ENCODE data around the gene CNTN3.

DNA sequence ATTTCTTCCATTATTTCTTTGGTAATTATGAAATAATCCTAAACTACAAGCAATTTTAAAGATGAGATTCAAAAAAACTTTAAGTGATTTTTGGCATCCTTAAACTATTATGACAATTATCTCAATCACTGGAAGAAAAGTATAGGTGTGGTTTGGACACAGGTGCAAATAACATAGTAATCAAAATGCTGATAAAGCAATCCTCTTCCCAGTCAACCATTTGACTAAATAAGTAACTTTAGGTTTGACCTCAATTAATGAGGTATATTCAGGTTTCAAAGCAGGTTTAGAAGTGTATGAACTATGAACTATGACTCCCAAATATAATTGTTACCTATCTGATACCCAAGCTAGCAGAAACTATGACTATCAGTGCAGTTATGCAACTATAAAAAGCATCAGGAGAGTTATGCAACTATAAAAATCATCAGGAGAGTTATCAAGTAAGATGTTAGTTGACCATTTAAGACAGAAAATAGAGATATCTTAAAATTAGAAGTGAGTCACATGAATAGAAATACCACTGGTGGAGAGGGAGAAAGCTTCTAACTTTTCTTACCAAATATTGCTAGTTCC lies 8.9 kb upstream of the CNTN3 start:
- TF ChIP-seq, protein P1, sequence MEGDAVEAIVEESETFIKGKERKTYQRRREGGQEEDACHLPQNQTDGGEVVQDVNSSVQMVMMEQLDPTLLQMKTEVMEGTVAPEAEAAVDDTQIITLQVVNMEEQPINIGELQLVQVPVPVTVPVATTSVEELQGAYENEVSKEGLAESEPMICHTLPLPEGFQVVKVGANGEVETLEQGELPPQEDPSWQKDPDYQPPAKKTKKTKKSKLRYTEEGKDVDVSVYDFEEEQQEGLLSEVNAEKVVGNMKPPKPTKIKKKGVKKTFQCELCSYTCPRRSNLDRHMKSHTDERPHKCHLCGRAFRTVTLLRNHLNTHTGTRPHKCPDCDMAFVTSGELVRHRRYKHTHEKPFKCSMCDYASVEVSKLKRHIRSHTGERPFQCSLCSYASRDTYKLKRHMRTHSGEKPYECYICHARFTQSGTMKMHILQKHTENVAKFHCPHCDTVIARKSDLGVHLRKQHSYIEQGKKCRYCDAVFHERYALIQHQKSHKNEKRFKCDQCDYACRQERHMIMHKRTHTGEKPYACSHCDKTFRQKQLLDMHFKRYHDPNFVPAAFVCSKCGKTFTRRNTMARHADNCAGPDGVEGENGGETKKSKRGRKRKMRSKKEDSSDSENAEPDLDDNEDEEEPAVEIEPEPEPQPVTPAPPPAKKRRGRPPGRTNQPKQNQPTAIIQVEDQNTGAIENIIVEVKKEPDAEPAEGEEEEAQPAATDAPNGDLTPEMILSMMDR (IDR thresholded peaks at IDR 0.05), result no peak
- TF ChIP-seq EP300 (IDR thresholded peaks at IDR 0.05) (no peak), POLR2A (IDR thresholded peaks at IDR 0.05) (no peak)
